HG03039 (cell line): Measurements from ENCODE around the gene MAGI2.

Source experiments
- ATAC-seq: cut with Tn5 transposase; IDR thresholded peaks from one replicate; pipeline ENCODE4 v1.9.1; 2021; ENCODE audit warnings: mild to moderate bottlenecking, moderate library complexity; ENCODE audit not compliant: unreplicated experiment

The MAGI2 gene

GRCh38 chr7:79381921-79382320 lies 71.5 kb downstream of the MAGI2 start:
- ATAC-seq = no peak

DNA sequence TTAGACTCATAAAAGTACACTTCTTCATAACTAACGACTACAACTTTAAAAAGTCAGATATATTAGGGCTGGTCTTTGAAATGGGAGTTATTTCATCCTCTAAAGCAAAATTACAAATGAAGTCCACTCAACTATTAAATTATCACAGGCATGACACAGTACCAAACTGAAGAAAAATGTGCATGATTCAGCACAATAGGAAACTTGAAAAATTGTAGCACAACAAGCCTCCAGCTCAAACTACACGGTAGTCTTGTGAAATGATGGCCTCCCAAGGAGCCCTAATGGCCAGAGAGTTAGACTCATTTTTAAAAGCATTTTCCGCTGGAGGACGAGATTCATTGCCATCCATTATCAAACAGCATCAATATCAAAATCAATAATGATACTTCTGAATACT lies 76.4 kb downstream of the MAGI2 start:
- ATAC-seq = no peak

- ATAC-seq = no peak
Observed at GRCh38 chr7:79376299-79377025, 77.0 kb downstream of the MAGI2 start.

GRCh38 chr7:79361214-79361613 lies 92.3 kb downstream of the MAGI2 start:
- no peak for ATAC-seq

DNA sequence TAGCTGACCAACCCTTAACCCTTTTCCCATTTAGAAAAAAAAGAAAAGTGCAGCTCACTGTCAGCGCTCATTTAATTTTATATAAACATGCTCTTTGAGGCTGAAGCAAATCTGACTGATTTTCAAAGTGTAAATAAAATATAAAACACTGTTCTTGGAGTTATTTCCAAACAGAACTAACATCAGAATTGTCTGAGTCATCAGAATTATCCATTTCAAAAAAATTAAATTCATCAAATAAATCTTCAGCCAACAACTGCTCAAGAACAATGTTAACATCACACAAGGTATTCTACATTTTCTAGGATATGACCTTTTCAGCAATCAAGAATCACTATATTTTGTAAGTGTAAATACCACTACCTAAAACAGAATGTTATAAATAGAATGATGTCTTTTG lies 93.6 kb downstream of the MAGI2 start:
- ATAC-seq = no peak

DNA sequence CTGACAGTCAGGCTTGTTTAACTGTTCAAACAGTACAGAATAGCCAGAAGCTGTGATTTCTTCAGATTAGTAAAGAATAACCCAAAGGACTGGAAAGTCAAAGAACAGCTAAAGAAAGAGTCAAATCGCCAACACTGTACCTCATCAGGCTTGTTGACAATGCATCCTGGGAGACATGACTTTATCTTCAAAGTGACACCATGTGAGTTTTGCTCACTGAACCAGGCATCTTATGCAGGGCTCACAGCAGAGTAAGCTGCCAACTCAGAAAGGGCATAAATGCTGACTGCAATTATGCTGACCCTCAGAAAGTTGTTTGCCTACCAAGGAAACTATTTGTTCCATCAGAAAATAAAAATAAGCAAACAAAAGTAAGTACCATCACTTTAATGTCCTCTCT lies 96.4 kb downstream of the MAGI2 start:
- ATAC-seq = no peak

GRCh38 chr7:79353720-79354468 lies 99.6 kb downstream of the MAGI2 start:
- ATAC-seq = no peak

DNA sequence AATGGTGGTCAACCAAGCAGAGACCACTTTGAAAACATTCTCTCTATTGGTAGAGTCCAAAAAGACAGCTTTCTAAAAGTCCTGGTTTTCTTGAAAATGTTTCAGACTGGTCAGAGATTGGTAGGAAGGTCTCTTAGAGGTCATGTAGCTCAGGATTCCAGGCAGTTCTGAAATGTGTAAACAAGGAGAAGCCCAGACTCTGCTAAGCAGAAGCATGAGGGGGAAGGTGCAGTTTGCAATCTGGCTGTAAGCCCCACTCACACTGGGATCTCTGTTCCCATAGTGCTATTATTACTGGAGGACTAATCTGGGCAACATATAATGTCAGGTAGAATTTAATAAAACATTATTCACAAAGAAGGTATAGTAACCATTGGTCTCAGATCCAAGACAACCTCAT lies 101.1 kb downstream of the MAGI2 start:
- ATAC-seq = no peak

- no peak for ATAC-seq
Observed at GRCh38 chr7:79347351-79347750, 106.1 kb downstream of the MAGI2 start.

DNA sequence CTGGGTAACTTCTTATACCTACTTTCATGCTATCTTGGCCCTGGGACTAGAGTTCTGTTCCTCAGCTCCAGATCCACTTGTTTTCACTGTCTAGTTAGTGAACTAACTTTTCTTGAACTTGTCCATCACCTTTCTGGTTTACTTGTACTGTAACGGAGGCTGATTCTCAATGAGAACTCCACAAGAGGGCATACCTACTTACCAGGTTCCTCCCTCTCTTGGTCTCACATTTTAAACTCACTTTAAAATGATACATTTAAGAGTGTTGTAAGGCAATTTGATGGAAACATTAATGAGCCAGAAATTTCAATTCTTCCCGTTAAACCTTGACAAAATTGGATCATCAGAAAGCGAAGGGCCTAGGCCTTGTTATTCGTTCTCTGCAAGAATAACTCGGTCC lies 111.6 kb downstream of the MAGI2 start:
- ATAC-seq = no peak

DNA sequence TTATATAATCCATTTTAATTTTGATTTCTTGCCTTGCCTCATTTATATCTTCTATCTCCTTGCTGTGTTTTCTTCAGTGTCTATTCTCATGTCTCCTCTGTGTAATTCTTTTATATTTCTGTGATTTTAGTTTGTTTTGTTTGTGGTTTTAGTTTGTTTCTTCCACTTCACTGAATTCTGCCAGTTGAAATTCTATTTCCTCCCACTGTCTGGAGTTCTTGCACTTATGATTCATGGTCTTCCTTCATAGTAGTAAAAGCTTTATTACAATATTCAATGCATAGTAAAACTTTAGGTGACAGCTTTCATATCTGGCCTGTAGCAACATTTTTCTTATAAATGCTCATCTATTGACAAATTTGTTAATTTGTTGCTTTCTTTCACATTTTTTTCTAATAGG lies 113.3 kb downstream of the MAGI2 start:
- no peak for ATAC-seq

DNA sequence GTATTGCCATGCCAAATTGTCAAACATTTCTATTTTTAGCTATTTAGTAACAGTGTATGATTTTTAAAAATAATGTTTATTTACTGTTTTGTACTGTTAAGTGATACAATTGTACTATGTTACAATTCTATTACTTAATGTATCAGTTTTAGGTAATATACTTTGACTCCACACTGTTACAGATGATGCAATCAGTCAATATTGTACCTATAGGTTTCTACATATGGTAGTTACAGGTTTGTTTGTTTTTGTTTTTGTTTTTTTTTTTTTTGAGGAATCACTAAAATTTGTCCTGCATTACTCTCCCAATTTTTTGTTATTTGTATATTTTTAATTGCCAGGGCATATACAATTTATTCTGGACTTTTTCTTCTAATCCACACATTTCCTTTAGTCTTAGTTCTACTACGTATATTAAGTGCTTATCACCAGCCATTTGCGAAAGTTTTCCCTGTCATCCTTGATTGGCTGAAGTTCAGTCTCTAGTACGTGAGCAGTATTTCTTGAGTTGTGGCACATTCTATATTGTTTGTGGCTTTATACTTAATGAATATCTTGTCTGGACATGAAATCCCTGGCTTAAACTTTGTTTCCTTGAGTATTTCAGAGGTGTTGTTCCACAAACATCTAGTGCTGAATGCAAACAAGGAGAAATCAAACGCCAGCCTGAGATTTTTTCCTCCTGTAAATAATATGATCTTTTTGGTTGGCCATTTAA lies 114.1 kb downstream of the MAGI2 start:
- no peak for ATAC-seq

GRCh38 chr7:79337717-79338116 lies 115.8 kb downstream of the MAGI2 start:
- no peak for ATAC-seq

DNA sequence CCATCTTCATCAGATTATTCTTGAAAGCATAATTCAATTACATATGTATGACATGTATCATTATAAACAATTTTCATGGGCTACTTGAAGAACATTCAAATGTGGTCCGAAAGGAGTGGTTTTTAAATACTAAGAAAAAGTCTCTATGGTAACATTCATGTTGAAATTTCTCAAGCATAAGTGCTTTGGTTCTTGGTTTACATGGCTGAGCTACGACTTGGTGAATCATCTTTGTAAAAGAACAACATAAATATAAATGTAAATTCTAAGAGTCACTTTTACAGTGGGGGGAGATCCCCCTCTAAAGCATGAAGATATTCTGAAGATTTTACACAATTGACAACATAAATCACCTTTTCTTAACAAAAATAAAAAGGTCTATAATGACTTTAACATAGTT lies 118.6 kb downstream of the MAGI2 start:
- ATAC-seq = no peak

DNA sequence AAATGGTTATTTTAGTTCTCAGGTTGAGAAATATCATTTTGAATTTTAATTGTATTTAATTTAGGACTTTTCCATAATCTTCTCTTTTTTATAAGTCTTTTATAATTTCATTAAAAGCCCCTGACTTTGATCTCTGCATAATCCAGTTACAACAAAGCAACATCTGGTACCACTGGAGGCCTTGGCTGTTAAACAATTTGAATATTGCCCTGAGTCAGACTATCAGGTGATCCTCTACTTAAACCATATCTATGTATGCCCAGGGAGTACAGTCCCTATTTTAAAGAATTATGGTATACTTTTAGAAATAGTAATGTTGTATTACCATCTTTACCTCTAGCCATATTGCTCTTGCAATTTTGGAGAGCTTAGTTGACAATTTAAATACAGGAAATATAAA lies 119.1 kb downstream of the MAGI2 start:
- no peak for ATAC-seq

DNA sequence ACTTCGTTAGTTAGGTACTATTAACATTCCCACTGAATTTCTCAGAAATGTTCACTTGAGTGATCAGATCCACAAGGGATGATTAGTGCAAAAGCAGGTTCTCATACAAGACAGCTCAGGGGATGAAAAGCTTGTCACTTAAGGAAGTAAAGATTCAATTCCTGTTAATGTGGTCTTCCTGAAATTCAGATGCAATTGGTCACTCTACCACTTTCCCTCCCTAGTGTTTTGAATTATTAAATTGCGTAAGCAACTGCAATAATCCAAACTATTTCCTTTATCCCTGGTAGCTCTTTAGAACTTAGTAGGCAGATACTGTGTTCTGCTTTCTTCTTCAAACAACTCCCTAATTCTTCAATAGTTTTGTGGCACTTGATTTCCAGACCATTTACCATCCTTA lies 121.4 kb downstream of the MAGI2 start:
- no peak for ATAC-seq

GRCh38 chr7:79329464-79329863 lies 124.0 kb downstream of the MAGI2 start:
- ATAC-seq = no peak

DNA sequence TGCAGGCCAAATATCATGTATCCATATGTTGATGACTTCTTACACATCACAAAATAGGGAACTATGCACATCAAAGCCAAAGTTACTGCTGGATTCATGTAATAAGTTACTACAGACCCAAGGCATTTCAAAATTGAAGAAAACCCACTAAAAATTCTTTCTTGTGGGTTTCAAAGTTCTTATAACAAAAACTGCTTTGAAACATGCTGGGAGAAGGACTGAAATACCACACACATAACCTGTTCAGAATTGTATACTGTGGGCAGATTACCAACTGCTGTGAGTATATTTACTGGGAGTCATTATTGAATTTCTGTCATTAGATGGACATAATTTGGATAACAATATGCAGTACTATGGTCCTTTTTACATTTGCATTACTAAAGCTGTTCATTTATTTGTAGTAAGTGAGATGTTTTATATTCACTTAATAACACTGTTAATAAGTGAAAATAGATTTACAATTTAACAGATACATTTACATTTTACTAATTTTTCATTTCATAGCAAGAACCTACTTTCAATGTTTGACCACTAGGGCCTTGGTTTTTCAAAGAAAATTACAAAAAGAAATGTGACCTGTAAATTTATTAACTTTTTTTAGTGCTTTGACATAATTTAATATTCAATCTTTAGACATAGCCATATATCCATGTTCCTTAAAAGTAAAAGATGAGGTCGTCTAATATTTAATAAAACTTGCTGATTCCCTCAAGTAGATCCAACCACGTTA lies 132.6 kb downstream of the MAGI2 start:
- no peak for ATAC-seq

DNA sequence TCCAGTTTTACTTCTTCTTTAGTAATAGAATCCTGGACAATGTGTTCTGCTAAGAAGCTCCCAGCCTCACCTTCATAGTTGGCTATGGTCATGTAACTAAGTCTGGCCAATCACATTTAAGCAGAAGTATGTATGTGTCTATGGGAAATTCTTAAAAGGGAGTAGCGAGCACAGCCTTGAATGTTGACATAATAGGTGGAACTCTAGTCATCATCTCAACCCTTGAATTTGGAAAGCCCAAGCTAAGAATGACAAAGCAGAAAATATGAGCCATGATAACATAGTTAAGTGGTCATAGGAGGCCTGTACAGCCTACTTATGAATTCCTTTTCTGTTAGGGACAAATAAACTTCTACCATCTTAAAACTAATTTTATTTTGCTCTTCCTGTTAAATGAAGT lies 134.1 kb downstream of the MAGI2 start:
- no peak for ATAC-seq

DNA sequence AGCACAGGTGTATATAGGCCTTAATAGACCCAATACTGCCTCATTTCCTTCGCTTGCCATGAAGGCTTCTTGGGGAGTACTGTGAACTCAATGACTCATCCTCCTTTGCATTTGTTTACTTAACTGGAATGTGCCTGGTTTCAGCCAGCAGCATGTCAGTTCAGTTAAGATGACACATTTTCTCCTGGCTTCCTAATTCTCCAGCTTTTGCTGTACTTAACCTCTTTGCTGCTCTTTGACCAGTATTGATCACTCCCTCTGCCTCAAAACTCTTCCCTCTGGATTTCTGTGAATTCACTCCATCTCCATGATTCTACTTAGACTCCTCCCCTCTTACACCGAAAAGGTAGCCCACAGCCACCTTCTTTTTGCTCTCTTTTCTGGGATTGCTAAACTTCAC lies 135.7 kb downstream of the MAGI2 start:
- no peak for ATAC-seq

DNA sequence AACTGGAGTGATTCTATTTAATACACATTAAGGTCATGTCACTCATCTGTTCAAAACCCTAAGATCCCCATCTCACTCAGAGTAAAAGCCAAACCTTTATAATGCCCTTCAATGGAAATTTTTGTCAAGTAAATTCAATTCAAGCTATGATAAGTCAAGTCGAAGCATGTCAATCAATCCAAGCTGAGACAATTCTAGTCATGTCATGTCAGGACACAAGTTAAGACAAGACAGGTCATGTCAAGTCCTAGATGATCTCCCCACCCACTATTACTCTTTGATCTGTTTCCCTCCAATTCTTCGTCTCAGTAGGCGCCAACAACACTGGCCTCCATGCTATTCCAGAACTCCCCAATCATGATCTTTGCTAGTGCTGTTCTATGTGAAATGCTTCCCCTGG lies 141.4 kb downstream of the MAGI2 start:
- ATAC-seq = no peak
